GM23338 (cell line): ENCODE measurements around the gene UBXN1. TPM values are rescaled to one million over a fixed set of nuclear protein-coding genes. Genes with fewer than 3 reads are reported as not detected.

Experiments
- ATAC-seq: fragments of 200-7000 bp; cut with Tn5 transposase; 3 replicates; pipeline ENCODE4 v1.9.1; 2020
- DNase-seq: peaks from one replicate; pipeline ENCODE4 v3.0.0-alpha.2; 2015; ENCODE audit warnings: low spot score
- H2AFZ ChIP-seq: fragments of 200-600 bp; sonication (generic); 2 replicates; pipeline ENCODE4 v1.8.0; 2016; ENCODE audit warnings: antibody characterized with exemption, mild to moderate bottlenecking, moderate library complexity
- H3F3A ChIP-seq: fragments of 200-600 bp; sonication (generic); replicated peaks from 2 replicates; pipeline ENCODE4 v1.8.0; 2017; ENCODE audit warnings: antibody characterized with exemption, mixed run types, low read depth
- H3K27ac ChIP-seq: fragments of 200-600 bp; sonication (generic); 2 replicates; pipeline ENCODE4 v1.6.1; 2016; ENCODE audit warnings: low read depth
- H3K27me3 ChIP-seq: fragments of 200-600 bp; sonication (generic); 2 replicates; pipeline ENCODE4 v1.8.0; 2016; ENCODE audit warnings: mild to moderate bottlenecking, mixed run types, moderate library complexity; ENCODE audit not compliant: insufficient read depth
- H3K36me3 ChIP-seq: fragments of 200-600 bp; sonication (generic); 2 replicates; pipeline ENCODE4 v1.8.0; 2016; ENCODE audit warnings: mild to moderate bottlenecking; ENCODE audit not compliant: insufficient read depth
- H3K4me1 ChIP-seq: fragments of 200-600 bp; sonication (generic); 2 replicates; pipeline ENCODE4 v1.8.0; 2016; ENCODE audit warnings: mild to moderate bottlenecking, moderate library complexity; ENCODE audit not compliant: insufficient read depth
- H3K4me2 ChIP-seq: fragments of 200-600 bp; sonication (generic); 2 replicates; pipeline ENCODE4 v1.7.1; 2017; ENCODE audit warnings: mixed run types
- H3K4me3 ChIP-seq: fragments of 200-600 bp; sonication (generic); 2 replicates; pipeline ENCODE4 v1.6.1; 2016; ENCODE audit warnings: mixed run types
- H3K79me2 ChIP-seq: fragments of 200-600 bp; sonication (generic); replicated peaks from 2 replicates; pipeline ENCODE4 v1.8.0; 2017; ENCODE audit warnings: mild to moderate bottlenecking; ENCODE audit not compliant: insufficient read depth
- H3K9me2 ChIP-seq: fragments of 200-600 bp; sonication (generic); 2 replicates; pipeline ENCODE4 v1.8.0; 2017; ENCODE audit not compliant: insufficient read depth
- H4K20me1 ChIP-seq: fragments of 200-600 bp; sonication (generic); replicated peaks from 2 replicates; pipeline ENCODE4 v1.8.0; 2017; ENCODE audit warnings: mild to moderate bottlenecking; ENCODE audit not compliant: insufficient read depth
- H3K27ac Mint-ChIP-seq: 2 replicates; pipeline ENCODE4 v1.8.0; 2020; ENCODE audit warnings: inconsistent platforms, mild to moderate bottlenecking, moderate library complexity, mixed read lengths
- H3K27me3 Mint-ChIP-seq: 3 replicates; pipeline ENCODE4 v1.8.0; 2022; ENCODE audit warnings: low read depth, mild to moderate bottlenecking, moderate library complexity, mixed read lengths, inconsistent platforms; ENCODE audit not compliant: insufficient read depth, poor library complexity
- H3K36me3 Mint-ChIP-seq: 3 replicates; pipeline ENCODE4 v1.8.0; 2021; ENCODE audit warnings: low read depth, mild to moderate bottlenecking, inconsistent platforms, moderate library complexity, mixed read lengths
- H3K4me1 Mint-ChIP-seq: 3 replicates; pipeline ENCODE4 v1.8.0; 2020; ENCODE audit warnings: mild to moderate bottlenecking, inconsistent platforms, mixed read lengths
- H3K4me3 Mint-ChIP-seq: 3 replicates; pipeline ENCODE4 v1.8.0; 2021; ENCODE audit warnings: moderate library complexity, mild to moderate bottlenecking, inconsistent platforms, mixed read lengths
- H3K9me3 Mint-ChIP-seq: 3 replicates; pipeline ENCODE4 v1.8.0; 2020; ENCODE audit warnings: moderate library complexity, mild to moderate bottlenecking, inconsistent platforms, mixed read lengths
- CREB1 ChIP-seq: fragments of 250-450 bp; sonication (Bioruptor Pico); IDR thresholded peaks from 2 replicates; pipeline ENCODE4 v1.5.0; 2020; ENCODE audit warnings: low read depth, mild to moderate bottlenecking, moderate library complexity
- JUNB ChIP-seq: IDR thresholded peaks from one replicate; pipeline ENCODE4 v1.6.1; 2016; ENCODE audit warnings: antibody characterized with exemption; ENCODE audit not compliant: unreplicated experiment
- NANOG ChIP-seq: IDR thresholded peaks from 2 replicates; pipeline ENCODE4 v1.6.1; 2016; ENCODE audit warnings: antibody characterized with exemption, borderline replicate concordance
- POLR2AphosphoS5 ChIP-seq: IDR thresholded peaks from 2 replicates; pipeline ENCODE4 v1.6.1; 2016; ENCODE audit warnings: antibody characterized with exemption, low read depth
- STAT1 ChIP-seq: IDR thresholded peaks from one replicate; pipeline ENCODE4 v1.6.1; 2016; ENCODE audit warnings: antibody characterized with exemption; ENCODE audit not compliant: unreplicated experiment
- ZNF114 ChIP-seq: fragments of 250-450 bp; sonication (Bioruptor Pico); IDR thresholded peaks from 2 replicates; pipeline ENCODE4 v1.5.0; 2020; ENCODE audit warnings: mild to moderate bottlenecking, moderate library complexity
- ZNF331 ChIP-seq: fragments of 250-450 bp; sonication (Bioruptor Pico); IDR thresholded peaks from 2 replicates; pipeline ENCODE4 v1.5.0; 2020; ENCODE audit warnings: low read depth, mild to moderate bottlenecking, moderate library complexity
- polyA plus RNA-seq: library from polyadenylated mRNA; unstranded; fragments of >200 nt; fragmentation: Nextera tagmentation; extraction: Ambion mirVana; gene quantifications from 2 replicates; pipeline ENCODE4 v1.2.1, GENCODE V29; 2016
- total RNA-seq: library from RNA; depleted of rRNA; stranded (reverse); fragments of >200 nt; shearing (Covaris generic); gene quantifications from 2 replicates; pipeline ENCODE4 v1.2.3, GENCODE V29; 2014
- TF ChIP-seq, protein P1 (sequence below): fragments of 250-450 bp; sonication (Bioruptor Pico); IDR thresholded peaks from 2 replicates; pipeline ENCODE4 v1.5.0; 2020; ENCODE audit warnings: mild to moderate bottlenecking, moderate library complexity
- TF ChIP-seq, protein P2 (sequence below): IDR thresholded peaks from 2 replicates; pipeline ENCODE4 v1.6.1; 2016; ENCODE audit warnings: antibody characterized with exemption
- TF ChIP-seq, protein P3 (sequence below), 2 experiments: fragments of 200-600 bp in 1 of 2; sonication (generic) in 1 of 2; conservative IDR thresholded peaks; 2 replicates each; pipeline versions ENCODE4 v1.5.1 to v1.6.1; 2016 to 2017; ENCODE audit warnings: antibody characterized with exemption in 2 of 2, low read depth in 2 of 2, mild to moderate bottlenecking in 2 of 2, moderate library complexity in 1 of 2
- TF ChIP-seq, protein P4 (sequence below): IDR thresholded peaks from one replicate; pipeline ENCODE4 v1.6.1; 2018; ENCODE audit warnings: antibody characterized with exemption; ENCODE audit not compliant: unreplicated experiment

Gene UBXN1
- total and polyA plus RNA-seq, 2 experiments from 2014 or later: 126 to 132 TPM

DNA sequence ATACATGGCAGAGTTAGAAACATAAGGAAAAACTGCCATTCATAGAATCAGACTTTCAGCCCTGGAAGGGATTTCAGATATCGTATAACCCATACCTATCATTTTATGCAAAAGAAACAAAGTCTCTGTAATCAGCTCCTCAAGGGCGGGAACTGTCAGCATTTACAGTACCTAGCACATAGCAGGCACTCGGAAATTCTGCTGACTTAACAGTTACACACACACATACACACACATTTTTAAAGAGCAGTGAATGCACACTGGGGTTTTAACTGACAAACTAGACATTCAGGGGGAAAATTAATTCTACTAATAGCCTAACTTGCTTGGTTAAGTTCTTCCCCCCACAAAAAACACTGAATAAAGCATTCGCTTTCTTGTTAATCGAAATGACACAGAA, 37.3 kb upstream of the UBXN1 start (continued):
- TF ChIP-seq, protein P1, sequence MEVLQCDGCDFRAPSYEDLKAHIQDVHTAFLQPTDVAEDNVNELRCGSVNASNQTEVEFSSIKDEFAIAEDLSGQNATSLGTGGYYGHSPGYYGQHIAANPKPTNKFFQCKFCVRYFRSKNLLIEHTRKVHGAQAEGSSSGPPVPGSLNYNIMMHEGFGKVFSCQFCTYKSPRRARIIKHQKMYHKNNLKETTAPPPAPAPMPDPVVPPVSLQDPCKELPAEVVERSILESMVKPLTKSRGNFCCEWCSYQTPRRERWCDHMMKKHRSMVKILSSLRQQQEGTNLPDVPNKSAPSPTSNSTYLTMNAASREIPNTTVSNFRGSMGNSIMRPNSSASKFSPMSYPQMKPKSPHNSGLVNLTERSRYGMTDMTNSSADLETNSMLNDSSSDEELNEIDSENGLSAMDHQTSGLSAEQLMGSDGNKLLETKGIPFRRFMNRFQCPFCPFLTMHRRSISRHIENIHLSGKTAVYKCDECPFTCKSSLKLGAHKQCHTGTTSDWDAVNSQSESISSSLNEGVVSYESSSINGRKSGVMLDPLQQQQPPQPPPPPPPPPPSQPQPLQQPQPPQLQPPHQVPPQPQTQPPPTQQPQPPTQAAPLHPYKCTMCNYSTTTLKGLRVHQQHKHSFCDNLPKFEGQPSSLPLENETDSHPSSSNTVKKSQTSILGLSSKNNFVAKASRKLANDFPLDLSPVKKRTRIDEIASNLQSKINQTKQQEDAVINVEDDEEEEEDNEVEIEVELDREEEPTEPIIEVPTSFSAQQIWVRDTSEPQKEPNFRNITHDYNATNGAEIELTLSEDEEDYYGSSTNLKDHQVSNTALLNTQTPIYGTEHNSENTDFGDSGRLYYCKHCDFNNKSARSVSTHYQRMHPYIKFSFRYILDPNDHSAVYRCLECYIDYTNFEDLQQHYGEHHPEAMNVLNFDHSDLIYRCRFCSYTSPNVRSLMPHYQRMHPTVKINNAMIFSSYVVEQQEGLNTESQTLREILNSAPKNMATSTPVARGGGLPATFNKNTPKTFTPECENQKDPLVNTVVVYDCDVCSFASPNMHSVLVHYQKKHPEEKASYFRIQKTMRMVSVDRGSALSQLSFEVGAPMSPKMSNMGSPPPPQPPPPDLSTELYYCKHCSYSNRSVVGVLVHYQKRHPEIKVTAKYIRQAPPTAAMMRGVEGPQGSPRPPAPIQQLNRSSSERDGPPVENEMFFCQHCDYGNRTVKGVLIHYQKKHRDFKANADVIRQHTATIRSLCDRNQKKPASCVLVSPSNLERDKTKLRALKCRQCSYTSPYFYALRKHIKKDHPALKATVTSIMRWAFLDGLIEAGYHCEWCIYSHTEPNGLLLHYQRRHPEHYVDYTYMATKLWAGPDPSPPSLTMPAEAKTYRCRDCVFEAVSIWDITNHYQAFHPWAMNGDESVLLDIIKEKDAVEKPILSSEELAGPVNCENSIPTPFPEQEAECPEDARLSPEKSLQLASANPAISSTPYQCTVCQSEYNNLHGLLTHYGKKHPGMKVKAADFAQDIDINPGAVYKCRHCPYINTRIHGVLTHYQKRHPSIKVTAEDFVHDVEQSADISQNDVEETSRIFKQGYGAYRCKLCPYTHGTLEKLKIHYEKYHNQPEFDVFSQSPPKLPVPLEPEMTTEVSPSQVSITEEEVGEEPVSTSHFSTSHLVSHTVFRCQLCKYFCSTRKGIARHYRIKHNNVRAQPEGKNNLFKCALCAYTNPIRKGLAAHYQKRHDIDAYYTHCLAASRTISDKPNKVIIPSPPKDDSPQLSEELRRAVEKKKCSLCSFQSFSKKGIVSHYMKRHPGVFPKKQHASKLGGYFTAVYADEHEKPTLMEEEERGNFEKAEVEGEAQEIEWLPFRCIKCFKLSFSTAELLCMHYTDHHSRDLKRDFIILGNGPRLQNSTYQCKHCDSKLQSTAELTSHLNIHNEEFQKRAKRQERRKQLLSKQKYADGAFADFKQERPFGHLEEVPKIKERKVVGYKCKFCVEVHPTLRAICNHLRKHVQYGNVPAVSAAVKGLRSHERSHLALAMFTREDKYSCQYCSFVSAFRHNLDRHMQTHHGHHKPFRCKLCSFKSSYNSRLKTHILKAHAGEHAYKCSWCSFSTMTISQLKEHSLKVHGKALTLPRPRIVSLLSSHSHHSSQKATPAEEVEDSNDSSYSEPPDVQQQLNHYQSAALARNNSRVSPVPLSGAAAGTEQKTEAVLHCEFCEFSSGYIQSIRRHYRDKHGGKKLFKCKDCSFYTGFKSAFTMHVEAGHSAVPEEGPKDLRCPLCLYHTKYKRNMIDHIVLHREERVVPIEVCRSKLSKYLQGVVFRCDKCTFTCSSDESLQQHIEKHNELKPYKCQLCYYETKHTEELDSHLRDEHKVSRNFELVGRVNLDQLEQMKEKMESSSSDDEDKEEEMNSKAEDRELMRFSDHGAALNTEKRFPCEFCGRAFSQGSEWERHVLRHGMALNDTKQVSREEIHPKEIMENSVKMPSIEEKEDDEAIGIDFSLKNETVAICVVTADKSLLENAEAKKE (CRISPR knock-in tag): no peak
- TF ChIP-seq, protein P2, sequence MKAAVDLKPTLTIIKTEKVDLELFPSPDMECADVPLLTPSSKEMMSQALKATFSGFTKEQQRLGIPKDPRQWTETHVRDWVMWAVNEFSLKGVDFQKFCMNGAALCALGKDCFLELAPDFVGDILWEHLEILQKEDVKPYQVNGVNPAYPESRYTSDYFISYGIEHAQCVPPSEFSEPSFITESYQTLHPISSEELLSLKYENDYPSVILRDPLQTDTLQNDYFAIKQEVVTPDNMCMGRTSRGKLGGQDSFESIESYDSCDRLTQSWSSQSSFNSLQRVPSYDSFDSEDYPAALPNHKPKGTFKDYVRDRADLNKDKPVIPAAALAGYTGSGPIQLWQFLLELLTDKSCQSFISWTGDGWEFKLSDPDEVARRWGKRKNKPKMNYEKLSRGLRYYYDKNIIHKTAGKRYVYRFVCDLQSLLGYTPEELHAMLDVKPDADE: no peak
- TF ChIP-seq NANOG (no peak), ZNF114 (CRISPR knock-in tag) (no peak), JUNB (no peak)

DNA sequence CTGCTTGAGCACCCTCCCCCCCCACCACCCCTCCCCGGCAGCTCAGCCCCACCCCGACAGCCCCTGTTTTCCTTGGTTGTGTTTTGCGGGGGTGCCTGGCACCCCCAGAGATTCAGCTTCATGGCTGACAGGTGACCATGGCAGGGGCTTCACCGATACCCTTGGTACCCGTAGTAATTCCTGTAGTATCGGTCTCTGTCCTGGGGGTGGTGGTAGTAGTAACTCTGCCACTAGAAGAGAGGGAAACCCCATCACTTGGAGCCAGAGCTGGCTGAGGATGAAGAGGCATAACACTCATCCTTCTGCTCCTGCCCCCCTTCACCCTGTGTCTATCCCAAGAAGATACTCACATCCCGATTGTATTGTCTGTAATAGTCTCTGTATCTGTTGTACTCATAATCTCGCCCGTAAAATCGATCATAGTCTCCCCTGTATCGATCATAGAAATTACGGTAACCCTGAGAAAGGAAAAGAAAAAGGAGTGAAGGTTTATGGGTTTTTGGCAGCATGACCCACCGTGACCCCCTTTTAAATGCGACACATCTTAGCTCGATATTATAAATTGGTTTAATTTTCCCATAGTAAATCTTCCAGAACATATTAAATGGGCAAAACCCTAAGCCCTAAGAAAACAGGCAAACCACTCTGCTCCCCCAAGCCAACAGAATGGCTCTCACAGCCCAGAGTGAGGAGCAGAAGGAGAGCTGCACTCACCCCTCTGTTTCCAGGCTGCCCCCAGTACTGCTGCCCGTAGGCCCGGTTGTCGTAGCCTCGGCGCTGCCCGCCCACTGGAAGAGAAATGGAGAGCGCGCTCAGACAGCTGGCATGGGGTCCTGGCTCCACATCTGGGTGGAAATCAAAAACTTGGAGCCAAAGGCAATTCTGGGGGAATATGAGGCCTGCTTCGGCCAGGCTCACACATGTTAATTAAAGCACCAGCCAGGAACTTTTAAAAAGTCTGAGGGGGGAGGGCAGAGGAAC, 36.6 kb upstream of the UBXN1 start:
- peaks cover 83% of the 10 kb centered on the region for H3K36me3 ChIP-seq
- peak overlapping the region; percentile 24; the same call in 1 of the 2 replicates for H3K27ac Mint-ChIP-seq
- H3K79me2 ChIP-seq: peaks cover 29% of the 10 kb centered on the region
- H3F3A ChIP-seq: peaks cover 65% of the 10 kb centered on the region
- no peak overlapping the region for H3K27ac ChIP-seq
- H3K9me2 ChIP-seq: no peaks in the 10 kb centered on the region
- no peak overlapping the region for H2AFZ ChIP-seq
- peaks cover 95% of the 10 kb centered on the region for H3K36me3 Mint-ChIP-seq
- no peaks in the 10 kb centered on the region for H3K9me3 Mint-ChIP-seq
- H3K4me3 Mint-ChIP-seq: no peak overlapping the region; the same call in 2 of the 3 replicates
- peak; percentile 59 for ATAC-seq
- H4K20me1 ChIP-seq: peaks cover 17% of the 10 kb centered on the region
- H3K4me2 ChIP-seq: no peak overlapping the region
- peaks cover 8% of the 10 kb centered on the region; the same call in 1 of the 2 replicates for H3K4me1 ChIP-seq
- H3K27me3 ChIP-seq: no peaks in the 10 kb centered on the region
- peak; percentile 31 for DNase-seq
- no peak overlapping the region for H3K4me3 ChIP-seq
- H3K27me3 Mint-ChIP-seq: no peaks in the 10 kb centered on the region
- peaks cover 50% of the 10 kb centered on the region for H3K4me1 Mint-ChIP-seq
- TF ChIP-seq, protein P3, sequence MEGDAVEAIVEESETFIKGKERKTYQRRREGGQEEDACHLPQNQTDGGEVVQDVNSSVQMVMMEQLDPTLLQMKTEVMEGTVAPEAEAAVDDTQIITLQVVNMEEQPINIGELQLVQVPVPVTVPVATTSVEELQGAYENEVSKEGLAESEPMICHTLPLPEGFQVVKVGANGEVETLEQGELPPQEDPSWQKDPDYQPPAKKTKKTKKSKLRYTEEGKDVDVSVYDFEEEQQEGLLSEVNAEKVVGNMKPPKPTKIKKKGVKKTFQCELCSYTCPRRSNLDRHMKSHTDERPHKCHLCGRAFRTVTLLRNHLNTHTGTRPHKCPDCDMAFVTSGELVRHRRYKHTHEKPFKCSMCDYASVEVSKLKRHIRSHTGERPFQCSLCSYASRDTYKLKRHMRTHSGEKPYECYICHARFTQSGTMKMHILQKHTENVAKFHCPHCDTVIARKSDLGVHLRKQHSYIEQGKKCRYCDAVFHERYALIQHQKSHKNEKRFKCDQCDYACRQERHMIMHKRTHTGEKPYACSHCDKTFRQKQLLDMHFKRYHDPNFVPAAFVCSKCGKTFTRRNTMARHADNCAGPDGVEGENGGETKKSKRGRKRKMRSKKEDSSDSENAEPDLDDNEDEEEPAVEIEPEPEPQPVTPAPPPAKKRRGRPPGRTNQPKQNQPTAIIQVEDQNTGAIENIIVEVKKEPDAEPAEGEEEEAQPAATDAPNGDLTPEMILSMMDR (conservative IDR thresholded peaks at IDR 0.05; ENCODE audit: low read depth in 2 of 2): no peak; a peak in 1 of 4 replicates
- TF ChIP-seq, protein P4, sequence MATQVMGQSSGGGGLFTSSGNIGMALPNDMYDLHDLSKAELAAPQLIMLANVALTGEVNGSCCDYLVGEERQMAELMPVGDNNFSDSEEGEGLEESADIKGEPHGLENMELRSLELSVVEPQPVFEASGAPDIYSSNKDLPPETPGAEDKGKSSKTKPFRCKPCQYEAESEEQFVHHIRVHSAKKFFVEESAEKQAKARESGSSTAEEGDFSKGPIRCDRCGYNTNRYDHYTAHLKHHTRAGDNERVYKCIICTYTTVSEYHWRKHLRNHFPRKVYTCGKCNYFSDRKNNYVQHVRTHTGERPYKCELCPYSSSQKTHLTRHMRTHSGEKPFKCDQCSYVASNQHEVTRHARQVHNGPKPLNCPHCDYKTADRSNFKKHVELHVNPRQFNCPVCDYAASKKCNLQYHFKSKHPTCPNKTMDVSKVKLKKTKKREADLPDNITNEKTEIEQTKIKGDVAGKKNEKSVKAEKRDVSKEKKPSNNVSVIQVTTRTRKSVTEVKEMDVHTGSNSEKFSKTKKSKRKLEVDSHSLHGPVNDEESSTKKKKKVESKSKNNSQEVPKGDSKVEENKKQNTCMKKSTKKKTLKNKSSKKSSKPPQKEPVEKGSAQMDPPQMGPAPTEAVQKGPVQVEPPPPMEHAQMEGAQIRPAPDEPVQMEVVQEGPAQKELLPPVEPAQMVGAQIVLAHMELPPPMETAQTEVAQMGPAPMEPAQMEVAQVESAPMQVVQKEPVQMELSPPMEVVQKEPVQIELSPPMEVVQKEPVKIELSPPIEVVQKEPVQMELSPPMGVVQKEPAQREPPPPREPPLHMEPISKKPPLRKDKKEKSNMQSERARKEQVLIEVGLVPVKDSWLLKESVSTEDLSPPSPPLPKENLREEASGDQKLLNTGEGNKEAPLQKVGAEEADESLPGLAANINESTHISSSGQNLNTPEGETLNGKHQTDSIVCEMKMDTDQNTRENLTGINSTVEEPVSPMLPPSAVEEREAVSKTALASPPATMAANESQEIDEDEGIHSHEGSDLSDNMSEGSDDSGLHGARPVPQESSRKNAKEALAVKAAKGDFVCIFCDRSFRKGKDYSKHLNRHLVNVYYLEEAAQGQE: no peak
- TF ChIP-seq ZNF114 (CRISPR knock-in tag) (no peak), JUNB (no peak), STAT1 (no peak), POLR2AphosphoS5 (no peak), ZNF331 (no peak), CREB1 (CRISPR knock-in tag) (no peak)
